ENCODE data around the gene CDC73.

DNA sequence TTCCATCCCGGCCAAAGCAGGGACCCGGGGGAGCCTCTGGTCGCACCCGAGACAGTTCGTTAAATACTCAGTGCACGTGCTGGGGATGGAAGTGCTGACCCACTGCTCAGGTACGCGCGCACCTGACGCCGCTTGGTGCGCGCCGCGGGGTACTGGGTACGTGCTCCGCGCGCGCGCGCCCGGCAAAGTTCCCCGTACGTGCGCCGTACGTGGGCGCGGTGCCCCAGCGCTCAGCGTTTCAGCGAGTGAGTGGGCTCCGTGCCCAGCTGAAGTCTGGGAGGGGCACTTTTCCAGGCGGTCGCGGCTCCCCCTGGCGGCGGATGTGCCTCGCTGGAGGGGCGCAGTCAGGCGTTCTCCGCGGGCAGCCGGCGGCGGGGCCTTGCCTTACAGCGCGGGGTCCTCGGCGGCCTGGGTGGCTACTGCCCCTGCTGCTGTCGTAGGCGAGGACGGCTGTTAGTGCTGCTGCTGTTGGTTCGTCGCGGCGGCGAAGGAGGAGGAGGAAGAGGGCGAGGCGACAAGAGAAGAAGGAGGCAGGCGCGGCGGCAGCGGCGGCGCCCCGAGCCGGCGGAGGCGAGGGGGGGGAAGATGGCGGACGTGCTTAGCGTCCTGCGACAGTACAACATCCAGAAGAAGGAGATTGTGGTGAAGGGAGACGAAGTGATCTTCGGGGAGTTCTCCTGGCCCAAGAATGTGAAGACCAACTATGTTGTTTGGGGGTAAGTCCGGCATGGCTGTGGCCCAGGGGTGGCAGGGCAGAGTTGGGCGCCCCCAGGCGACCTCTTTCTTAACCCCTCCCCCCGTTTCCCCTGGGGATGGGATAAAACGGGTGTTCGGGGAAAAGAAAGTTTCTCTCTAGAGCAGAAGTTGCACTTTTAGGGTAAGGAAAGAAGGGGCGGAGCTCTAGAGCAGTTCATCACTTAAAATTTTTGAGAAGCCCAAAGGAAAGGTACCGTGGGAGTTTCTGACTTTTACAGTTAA, at the start of gene CDC73:
- TF ChIP-seq, protein P1, sequence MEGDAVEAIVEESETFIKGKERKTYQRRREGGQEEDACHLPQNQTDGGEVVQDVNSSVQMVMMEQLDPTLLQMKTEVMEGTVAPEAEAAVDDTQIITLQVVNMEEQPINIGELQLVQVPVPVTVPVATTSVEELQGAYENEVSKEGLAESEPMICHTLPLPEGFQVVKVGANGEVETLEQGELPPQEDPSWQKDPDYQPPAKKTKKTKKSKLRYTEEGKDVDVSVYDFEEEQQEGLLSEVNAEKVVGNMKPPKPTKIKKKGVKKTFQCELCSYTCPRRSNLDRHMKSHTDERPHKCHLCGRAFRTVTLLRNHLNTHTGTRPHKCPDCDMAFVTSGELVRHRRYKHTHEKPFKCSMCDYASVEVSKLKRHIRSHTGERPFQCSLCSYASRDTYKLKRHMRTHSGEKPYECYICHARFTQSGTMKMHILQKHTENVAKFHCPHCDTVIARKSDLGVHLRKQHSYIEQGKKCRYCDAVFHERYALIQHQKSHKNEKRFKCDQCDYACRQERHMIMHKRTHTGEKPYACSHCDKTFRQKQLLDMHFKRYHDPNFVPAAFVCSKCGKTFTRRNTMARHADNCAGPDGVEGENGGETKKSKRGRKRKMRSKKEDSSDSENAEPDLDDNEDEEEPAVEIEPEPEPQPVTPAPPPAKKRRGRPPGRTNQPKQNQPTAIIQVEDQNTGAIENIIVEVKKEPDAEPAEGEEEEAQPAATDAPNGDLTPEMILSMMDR (IDR thresholded peaks at IDR 0.05), result peak; percentile 92 to 100 (median 99)
- TF ChIP-seq POLR2A (IDR thresholded peaks at IDR 0.05), result peak; percentile 75 to 93 (median 92)

All from body of pancreas (tissue), 4 donors.